ENCODE results near the gene PPP1R12C. TPM values are rescaled to one million over a fixed set of nuclear protein-coding genes. Genes with fewer than 3 reads are reported as not detected.
"Not testable (repeated sequence)": the region's sequence is repeated elsewhere in the genome, so short reads cannot be mapped to it uniquely, and the experiment has no call there.

The PPP1R12C gene
- total RNA-seq, 1 experiment from 2014 or later: 136 TPM

GRCh38 chr19:55068950-55069864 is 48.2 kb downstream of the PPP1R12C start:
- H3K9me3 ChIP-seq (ENCODE audit: low read length): no peaks in the 10 kb centered on the region
- BruUV-seq (replicated peaks): TSS peak; percentile 84
- ChIA-PET POLR2A (ENCODE audit: unreplicated experiment) (no interaction called here), CTCF (interaction anchor here (0.7 kb wide), 1 partner anchor 434 kb away, joined by 3 read pairs; no protein-coding TSS in a partner anchor)
- H3K36me3 ChIP-seq (ENCODE audit: low read depth, low read length): no peaks in the 10 kb centered on the region
- no peaks in the 10 kb centered on the region for H3K79me2 ChIP-seq (ENCODE audit: low read length)
- peak overlapping the region; percentile 64 for H3K4me3 ChIP-seq (ENCODE audit: low read length)
- peak overlapping the region; percentile 80 for H3K9ac ChIP-seq (ENCODE audit: low read length)
- peak; percentile 89 for DNase-seq
- TF ChIP-seq EZH2phosphoT487 (IDR thresholded peaks at IDR 0.05; ENCODE audit: borderline replicate concordance, low read length) (no peak), EZH2 (IDR thresholded peaks at IDR 0.05; ENCODE audit: low read length, unreplicated experiment) (no peak)
- ATAC-seq: peak; percentile 79
- no peaks in the 10 kb centered on the region for H4K20me1 ChIP-seq (ENCODE audit: low read length)
- intact Hi-C loops (cut with micrococcal nuclease): no loop called here
- peaks cover 29% of the 10 kb centered on the region for H3K4me1 ChIP-seq (ENCODE audit: insufficient read depth, low read length)
- H3F3A ChIP-seq (ENCODE audit: low read length, unreplicated experiment): peaks cover 9% of the 10 kb centered on the region
- peak overlapping the region; percentile 66 for H2AFZ ChIP-seq (ENCODE audit: low read length)
- no peaks in the 10 kb centered on the region for H3K27me3 ChIP-seq (ENCODE audit: low read length)
- H3K27ac ChIP-seq (ENCODE audit: low read length): peak overlapping the region; percentile 96
- peak overlapping the region; percentile 86 for H3K4me2 ChIP-seq (ENCODE audit: low read length)
- H3K9me2 ChIP-seq (replicated peaks; ENCODE audit: low read length): no peaks in the 10 kb centered on the region

- H3K9ac ChIP-seq (ENCODE audit: low read length): no peak overlapping the region
- H2AFZ ChIP-seq (ENCODE audit: low read length): no peak overlapping the region
- TF ChIP-seq CTCF (conservative IDR thresholded peaks at IDR 0.05; ENCODE audit: low read depth, low read length): no peak
- TF ChIP-seq EZH2phosphoT487 (IDR thresholded peaks at IDR 0.05; ENCODE audit: borderline replicate concordance, low read length): no peak
- no peak for TF ChIP-seq EZH2 (IDR thresholded peaks at IDR 0.05; ENCODE audit: low read length, unreplicated experiment)
- intact Hi-C loops (cut with micrococcal nuclease): no loop called here
- DNase-seq: no peak
- no peaks in the 10 kb centered on the region for H4K20me1 ChIP-seq (ENCODE audit: low read length)
- CTCF ChIA-PET: no interaction called here
- H3K36me3 ChIP-seq (ENCODE audit: low read depth, low read length): no peaks in the 10 kb centered on the region
- H3K4me1 ChIP-seq (ENCODE audit: insufficient read depth, low read length): peaks cover 29% of the 10 kb centered on the region
- BruUV-seq (replicated peaks): no TSS peak
- POLR2A ChIA-PET (ENCODE audit: unreplicated experiment): no interaction called here
- H3K79me2 ChIP-seq (ENCODE audit: low read length): 0 out of 2 replicates have a peak, but pooled peaks cover under 1% of the 10 kb centered on the region
- no peak overlapping the region for H3K4me3 ChIP-seq (ENCODE audit: low read length)
- no peak for ATAC-seq
- H3K4me2 ChIP-seq (ENCODE audit: low read length): no peak overlapping the region
- peaks cover 9% of the 10 kb centered on the region for H3F3A ChIP-seq (ENCODE audit: low read length, unreplicated experiment)
- H3K9me3 ChIP-seq (ENCODE audit: low read length): no peaks in the 10 kb centered on the region
- no peaks in the 10 kb centered on the region for H3K9me2 ChIP-seq (replicated peaks; ENCODE audit: low read length)
- no peaks in the 10 kb centered on the region for H3K27me3 ChIP-seq (ENCODE audit: low read length)
- H3K27ac ChIP-seq (ENCODE audit: low read length): no peak overlapping the region
Measured at GRCh38 chr19:55067869-55068268, 49.6 kb downstream of the PPP1R12C start.

GRCh38 chr19:55066107-55066709 is 51.2 kb downstream of the PPP1R12C start:
- Histone ChIP-seq H3K27ac (ENCODE audit: low read length) (no peak overlapping the region), H4K20me1 (ENCODE audit: low read length) (peaks cover 4% of the 10 kb centered on the region; the same call in 1 of the 2 replicates), H3K9me2 (replicated peaks; ENCODE audit: low read length) (no peaks in the 10 kb centered on the region), H3K9me3 (ENCODE audit: low read length) (no peaks in the 10 kb centered on the region), H3K4me1 (ENCODE audit: insufficient read depth, low read length) (peaks cover 30% of the 10 kb centered on the region), H2AFZ (ENCODE audit: low read length) (no peak overlapping the region), H3K9ac (ENCODE audit: low read length) (no peak overlapping the region), H3K79me2 (ENCODE audit: low read length) (peaks cover 17% of the 10 kb centered on the region), H3F3A (ENCODE audit: low read length, unreplicated experiment) (peaks cover 9% of the 10 kb centered on the region), H3K27me3 (ENCODE audit: low read length) (no peaks in the 10 kb centered on the region), H3K36me3 (ENCODE audit: low read depth, low read length) (no peaks in the 10 kb centered on the region), H3K4me3 (ENCODE audit: low read length) (no peak overlapping the region), H3K4me2 (ENCODE audit: low read length) (no peak overlapping the region)
- POLR2A ChIA-PET (ENCODE audit: unreplicated experiment): no interaction called here
- intact Hi-C loops (cut with micrococcal nuclease): no loop called here
- TF ChIP-seq EZH2 (IDR thresholded peaks at IDR 0.05; ENCODE audit: low read length, unreplicated experiment) (no peak), CTCF (conservative IDR thresholded peaks at IDR 0.05; ENCODE audit: low read depth, low read length) (no peak), EZH2phosphoT487 (IDR thresholded peaks at IDR 0.05; ENCODE audit: borderline replicate concordance, low read length) (no peak)
- BruUV-seq (replicated peaks): no TSS peak
- CTCF ChIA-PET: no interaction called here
- no peak for ATAC-seq
- peak; percentile 38 for DNase-seq

GRCh38 chr19:55065516-55065915 is 51.9 kb downstream of the PPP1R12C start:
- H3K27me3 ChIP-seq (ENCODE audit: low read length); intact Hi-C loops (cut with micrococcal nuclease); H3F3A ChIP-seq (ENCODE audit: low read length, unreplicated experiment); H3K4me2 ChIP-seq (ENCODE audit: low read length); H3K4me3 ChIP-seq (ENCODE audit: low read length); ATAC-seq; H3K9me2 ChIP-seq (replicated peaks; ENCODE audit: low read length); H3K9ac ChIP-seq (ENCODE audit: low read length); H3K27ac ChIP-seq (ENCODE audit: low read length); BruUV-seq (replicated peaks); H4K20me1 ChIP-seq (ENCODE audit: low read length); DNase-seq; H2AFZ ChIP-seq (ENCODE audit: low read length); H3K9me3 ChIP-seq (ENCODE audit: low read length); POLR2A ChIA-PET (ENCODE audit: unreplicated experiment); H3K36me3 ChIP-seq (ENCODE audit: low read depth, low read length): not testable (repeated sequence)
- Histone ChIP-seq H3K4me1 (ENCODE audit: insufficient read depth, low read length) (peaks cover 26% of the 10 kb centered on the region), H3K79me2 (ENCODE audit: low read length) (peaks cover 24% of the 10 kb centered on the region)
- CTCF ChIA-PET: interaction anchor here (0.7 kb wide), 1 partner anchor 20 kb away, joined by 10 read pairs; no protein-coding TSS in a partner anchor
